Gastrocnemius medialis (tissue), 4 donors: Measurements from ENCODE around the gene DTNBP1.

Experiments
- CTCF ChIP-seq, 5 experiments: fragments of 450-650 bp in 3 of 5; fragments of 200-600 bp in 2 of 5; sonication (generic) in 2 of 5; IDR thresholded peaks in 4 of 5; conservative IDR thresholded peaks in 1 of 5; 1 replicate in 4 of 5; 2 replicates in 1 of 5; pipeline ENCODE4 v1.5.1; 2016 to 2019; ENCODE audit warnings: antibody characterized with exemption in 5 of 5, mild to moderate bottlenecking in 3 of 5, moderate library complexity in 3 of 5
- POLR2A ChIP-seq, 2 donors: fragments of 450-650 bp; IDR thresholded peaks; one replicate each; pipeline ENCODE4 v1.6.1; 2017; ENCODE audit warnings: antibody characterized with exemption in 2 of 2, mild to moderate bottlenecking in 2 of 2, moderate library complexity in 2 of 2

- TF ChIP-seq CTCF (IDR thresholded peaks at IDR 0.05 in 4 of 5, conservative IDR thresholded peaks at IDR 0.05 in 1 of 5), result no peak
- TF ChIP-seq POLR2A (IDR thresholded peaks at IDR 0.05), result no peak
Measured at GRCh38 chr6:15535495-15536197, 127.2 kb downstream of the DTNBP1 start.
